Hypothalamus (tissue), 51 donors: ENCODE results near the gene HGFAC.

Experiments used
- DNase-seq, 51 donors: peaks; one replicate each; lab custom pipeline; 2025; lab: John Stamatoyannopoulos, UW

HGFAC gene

GRCh38 chr4:3423406-3423805 is 18.4 kb upstream of the HGFAC start:
- DNase-seq, result no peak

- DNase-seq, result no peak
These were observed 17.8 kb upstream of the HGFAC start for GRCh38 chr4:3423952-3424351.

GRCh38 chr4:3424522-3425095 is 17.2 kb upstream of the HGFAC start:
- no peak for DNase-seq

- DNase-seq, result no peak
These were observed 15.2 kb upstream of the HGFAC start for GRCh38 chr4:3426465-3427133.

GRCh38 chr4:3427134-3427476 is 14.7 kb upstream of the HGFAC start:
- no peak for DNase-seq

GRCh38 chr4:3427706-3428446 is 13.9 kb upstream of the HGFAC start:
- DNase-seq, result no peak

- no peak for DNase-seq
These were observed 12.1 kb upstream of the HGFAC start for GRCh38 chr4:3429651-3430050.

GRCh38 chr4:3430524-3430923 is 11.2 kb upstream of the HGFAC start:
- DNase-seq, result no peak

- no peak for DNase-seq
These were observed 10.2 kb upstream of the HGFAC start for GRCh38 chr4:3431446-3431993.

GRCh38 chr4:3432381-3432790 is 9.4 kb upstream of the HGFAC start:
- DNase-seq, result no peak

GRCh38 chr4:3433138-3433869 is 8.5 kb upstream of the HGFAC start:
- DNase-seq, result no peak

- DNase-seq, result no peak
These were observed 6.7 kb upstream of the HGFAC start for GRCh38 chr4:3434881-3435685.

GRCh38 chr4:3435686-3435956 is 6.1 kb upstream of the HGFAC start:
- no peak for DNase-seq

GRCh38 chr4:3436048-3436797 is 5.5 kb upstream of the HGFAC start:
- no peak for DNase-seq

- peak in 3 of 51 donors; percentile 11 to 24 (median 16) for DNase-seq
These were observed 4.8 kb upstream of the HGFAC start for GRCh38 chr4:3436798-3437581.

- no peak for DNase-seq
These were observed 4.2 kb upstream of the HGFAC start for GRCh38 chr4:3437582-3437936.

GRCh38 chr4:3437998-3438846 is 3.5 kb upstream of the HGFAC start:
- no peak for DNase-seq

GRCh38 chr4:3438847-3439180 is 3.0 kb upstream of the HGFAC start:
- DNase-seq, result no peak
